HEK293 (cell line): ENCODE measurements around the gene ABCA2.

ENCODE experiments used
- CTCF ChIA-PET: fragments of 350-600 bp; formaldehyde crosslinking; extraction: SDS; loops from one replicate; lab custom pipeline; 2021; ENCODE audit warnings: antibody characterized with exemption; lab: Yijun Ruan, JAX
- POLR2A ChIA-PET: fragments of 300-600 bp; formaldehyde crosslinking; extraction: SDS; loops from one replicate; lab custom pipeline; 2020; ENCODE audit warnings: antibody characterized with exemption, inconsistent platforms; lab: Yijun Ruan, JAX
- H3K27ac ChIP-seq: fragments of 200-500 bp; sonication (Bioruptor generic); 2 replicates; pipeline ENCODE4 v1.5.1; 2014; ENCODE audit warnings: low read depth, low read length, control low read depth, inconsistent platforms; ENCODE audit errors: extremely low read depth
- H3K36me3 ChIP-seq, 2 experiments: fragments of 200-500 bp in 1 of 2; sonication (Bioruptor generic) in 1 of 2; 1 replicate in 1 of 2; 2 replicates in 1 of 2; pipeline ENCODE4 v1.5.1; 2014 to 2017; ENCODE audit warnings: inconsistent platforms in 2 of 2, low read length in 2 of 2; ENCODE audit not compliant: control insufficient read depth in 2 of 2, insufficient read depth in 1 of 2
- H3K4me1 ChIP-seq: fragments of 200-500 bp; sonication (Bioruptor generic); 2 replicates; pipeline ENCODE4 v1.5.1; 2014; ENCODE audit warnings: mild to moderate bottlenecking, low read length, inconsistent platforms; ENCODE audit not compliant: control insufficient read depth, insufficient read depth
- H3K4me3 ChIP-seq: 2 replicates; pipeline ENCODE4 v1.5.1; 2011; ENCODE audit warnings: low read depth, mild to moderate bottlenecking, control low read depth, low read length, moderate library complexity
- H3K9me3 ChIP-seq: fragments of 200-500 bp; sonication (Bioruptor generic); 2 replicates; pipeline ENCODE4 v1.5.1; 2014; ENCODE audit warnings: low read depth, low read length, inconsistent platforms; ENCODE audit not compliant: control insufficient read depth, insufficient read depth
- ATF2 ChIP-seq: fragments of 450-650 bp; formaldehyde crosslinking; IDR thresholded peaks from 2 replicates; pipeline ENCODE4 v1.5.1; 2016; ENCODE audit warnings: missing biosample characterization, missing genetic modification characterization, low read depth
- BCL11A ChIP-seq: fragments of 450-650 bp; formaldehyde crosslinking; IDR thresholded peaks from 2 replicates; pipeline ENCODE4 v1.5.1; 2016; ENCODE audit warnings: low read depth, missing biosample characterization, missing genetic modification characterization
- EGR2 ChIP-seq: fragments of 450-650 bp; formaldehyde crosslinking; IDR thresholded peaks from 2 replicates; pipeline ENCODE4 v1.5.1; 2016; ENCODE audit warnings: low read depth, missing biosample characterization, missing genetic modification characterization
- KLF1 ChIP-seq: fragments of 450-650 bp; formaldehyde crosslinking; IDR thresholded peaks from 2 replicates; pipeline ENCODE4 v1.5.1; 2016; ENCODE audit warnings: missing biosample characterization, missing genetic modification characterization
- KLF16 ChIP-seq: fragments of 450-650 bp; formaldehyde crosslinking; IDR thresholded peaks from 2 replicates; pipeline ENCODE4 v1.5.1; 2017; ENCODE audit warnings: missing biosample characterization, missing genetic modification characterization
- KLF7 ChIP-seq: fragments of 450-650 bp; formaldehyde crosslinking; IDR thresholded peaks from 2 replicates; pipeline ENCODE4 v1.5.1; 2016; ENCODE audit warnings: missing biosample characterization, missing genetic modification characterization, borderline replicate concordance
- YY1 ChIP-seq: fragments of 450-650 bp; formaldehyde crosslinking; IDR thresholded peaks from 2 replicates; pipeline ENCODE4 v1.5.1; 2018; ENCODE audit warnings: missing biosample characterization, missing genetic modification characterization
- ZBTB21 ChIP-seq: fragments of 450-650 bp; formaldehyde crosslinking; IDR thresholded peaks from 2 replicates; pipeline ENCODE4 v1.5.1; 2017; ENCODE audit warnings: missing biosample characterization, missing genetic modification characterization
- ZBTB26 ChIP-seq: fragments of 450-650 bp; formaldehyde crosslinking; optimal IDR thresholded peaks from 2 replicates; pipeline ENCODE3; 2016; ENCODE audit warnings: missing biosample characterization, mild to moderate bottlenecking, missing genetic modification characterization
- ZBTB48 ChIP-seq: fragments of 450-650 bp; formaldehyde crosslinking; IDR thresholded peaks from 2 replicates; pipeline ENCODE4 v1.5.1; 2016; ENCODE audit warnings: missing biosample characterization, missing genetic modification characterization
- ZBTB49 ChIP-seq: fragments of 450-650 bp; formaldehyde crosslinking; IDR thresholded peaks from 2 replicates; pipeline ENCODE4 v1.5.1; 2016; ENCODE audit warnings: missing biosample characterization, missing genetic modification characterization, low read depth
- ZNF174 ChIP-seq: fragments of 450-650 bp; formaldehyde crosslinking; IDR thresholded peaks from 2 replicates; pipeline ENCODE4 v1.5.0; 2017; ENCODE audit warnings: missing biosample characterization, mild to moderate bottlenecking, missing genetic modification characterization
- ZNF23 ChIP-seq: fragments of 450-650 bp; formaldehyde crosslinking; IDR thresholded peaks from 2 replicates; pipeline ENCODE4 v1.5.1; 2016; ENCODE audit warnings: missing biosample characterization, missing genetic modification characterization, borderline replicate concordance
- ZNF248 ChIP-seq: fragments of 450-650 bp; formaldehyde crosslinking; IDR thresholded peaks from 2 replicates; pipeline ENCODE4 v1.5.1; 2017; ENCODE audit warnings: missing biosample characterization, missing genetic modification characterization
- ZNF274 ChIP-seq, 2 experiments: fragments of 200-500 bp in 1 of 2; fragments of 450-650 bp in 1 of 2; sonication (Bioruptor generic) in 1 of 2; formaldehyde crosslinking in 1 of 2; IDR thresholded peaks; 2 replicates each; pipeline versions ENCODE4 v1.5.1 to v1.6.1; 2014 to 2016; ENCODE audit warnings: borderline replicate concordance in 1 of 2, inconsistent platforms in 1 of 2, low read length in 1 of 2, missing biosample characterization in 1 of 2, missing genetic modification characterization in 1 of 2
- ZNF423 ChIP-seq: fragments of 450-650 bp; formaldehyde crosslinking; IDR thresholded peaks from 2 replicates; pipeline ENCODE4 v1.5.1; 2016; ENCODE audit warnings: missing biosample characterization, missing genetic modification characterization
- ZNF488 ChIP-seq: fragments of 450-650 bp; formaldehyde crosslinking; IDR thresholded peaks from 2 replicates; pipeline ENCODE4 v1.5.1; 2016; ENCODE audit warnings: missing biosample characterization, missing genetic modification characterization
- ZNF548 ChIP-seq: fragments of 450-650 bp; formaldehyde crosslinking; IDR thresholded peaks from 2 replicates; pipeline ENCODE4 v1.5.1; 2016; ENCODE audit warnings: missing biosample characterization, missing genetic modification characterization
- ZNF580 ChIP-seq: fragments of 450-650 bp; formaldehyde crosslinking; IDR thresholded peaks from 2 replicates; pipeline ENCODE4 v1.5.1; 2016; ENCODE audit warnings: missing biosample characterization, missing genetic modification characterization
- ZNF623 ChIP-seq: fragments of 450-650 bp; formaldehyde crosslinking; IDR thresholded peaks from 2 replicates; pipeline ENCODE4 v1.5.1; 2016; ENCODE audit warnings: missing biosample characterization, missing genetic modification characterization
- ZNF626 ChIP-seq: fragments of 450-650 bp; sonication (Bioruptor Pico); formaldehyde crosslinking; IDR thresholded peaks from 2 replicates; pipeline ENCODE4 v1.5.1; 2018; ENCODE audit warnings: missing biosample characterization, missing genetic modification characterization, inconsistent platforms
- ZNF658 ChIP-seq: fragments of 450-650 bp; formaldehyde crosslinking; IDR thresholded peaks from 2 replicates; pipeline ENCODE4; 2016; ENCODE audit warnings: missing biosample characterization, missing genetic modification characterization

The ABCA2 gene

GRCh38 chr9:137030538-137031527 is 2.8 kb upstream of the ABCA2 start (continued):
- TF ChIP-seq EGR2 (tag by site-specific recombination) = peak; percentile 86
- TF ChIP-seq KLF7 (tag by site-specific recombination) = no peak
- no peak for TF ChIP-seq ZNF423 (tag by site-specific recombination)
- TF ChIP-seq ZNF488 (tag by site-specific recombination) = no peak
- no peak for TF ChIP-seq ZNF274 (IDR thresholded peaks at IDR 0.05; ENCODE audit: low read length)
- TF ChIP-seq ZNF274 (tag by site-specific recombination; IDR thresholded peaks at IDR 0.05; ENCODE audit: borderline replicate concordance) = no peak

GRCh38 chr9:137030006-137030405 is 2.0 kb upstream of the ABCA2 start:
- H3K4me3 ChIP-seq = no peak overlapping the region
- peaks cover 2% of the 10 kb centered on the region; the same call in 1 of the 2 replicates for H3K4me1 ChIP-seq
- H3K27ac ChIP-seq = no peak overlapping the region
- H3K36me3 ChIP-seq = no peaks in the 10 kb centered on the region
- CTCF ChIA-PET = interaction anchor here (0.6 to 5.8 kb wide), 68 partner anchors 9 to 866 kb away, joined by 3 to 86 read pairs (median 6); partner anchors contain the start of genes C8G, CLIC3, LCN15 and NPDC1
- H3K9me3 ChIP-seq = no peaks in the 10 kb centered on the region
- POLR2A ChIA-PET = interaction anchor here (0.5 to 1.7 kb wide), 10 partner anchors 11 to 211 kb away, joined by 3 to 8 read pairs (median 3); partner anchors contain the start of genes CLIC3, PAXX and TUBB4B
- TF ChIP-seq ZNF623 (tag by site-specific recombination) (0 out of 2 replicates have a peak, but pooled peaks have one; percentile 11), ZNF548 (no peak)

GRCh38 chr9:137029058-137029936 is 1.3 kb upstream of the ABCA2 start:
- no peaks in the 10 kb centered on the region for H3K36me3 ChIP-seq
- no peaks in the 10 kb centered on the region for H3K9me3 ChIP-seq
- H3K27ac ChIP-seq = no peak overlapping the region
- peaks cover 2% of the 10 kb centered on the region; the same call in 1 of the 2 replicates for H3K4me1 ChIP-seq
- no peak overlapping the region for H3K4me3 ChIP-seq
- ChIA-PET POLR2A (interaction anchor here (0.5 to 1.7 kb wide), 13 partner anchors 10 to 235 kb away, joined by 3 to 8 read pairs (median 3); partner anchors contain the start of genes CLIC3, PAXX and TUBB4B), CTCF (interaction anchor here (0.5 to 5.8 kb wide), 89 partner anchors 8 to 964 kb away, joined by 3 to 86 read pairs (median 5); partner anchors contain the start of genes C8G, CLIC3, LCN15 and NPDC1)
- peak; percentile 60; the same call in 1 of the 2 replicates for TF ChIP-seq BCL11A (tag by site-specific recombination)
- no peak for TF ChIP-seq ZNF580 (tag by site-specific recombination)
- TF ChIP-seq ZBTB21 (tag by site-specific recombination) = no peak
- TF ChIP-seq ZNF174 (tag by site-specific recombination) = no peak
- no peak for TF ChIP-seq ATF2 (tag by site-specific recombination)
- TF ChIP-seq ZNF626 (tag by site-specific recombination) = no peak
- TF ChIP-seq YY1 (tag by site-specific recombination) = no peak
- peak; percentile 32 for TF ChIP-seq KLF1 (tag by site-specific recombination)
- TF ChIP-seq ZBTB48 = peak; percentile 41; the same call in 1 of the 2 replicates
- no peak for TF ChIP-seq KLF16
- TF ChIP-seq ZNF248 (tag by site-specific recombination) = no peak
- no peak for TF ChIP-seq ZBTB26 (tag by site-specific recombination)
- no peak for TF ChIP-seq ZNF23 (tag by site-specific recombination)
- no peak for TF ChIP-seq ZBTB49 (tag by site-specific recombination)
- no peak for TF ChIP-seq ZNF658 (tag by site-specific recombination)
